ENCODE data around the gene ACSL1. TPM values are rescaled to one million over a fixed set of nuclear protein-coding genes. Genes with fewer than 3 reads are reported as not detected.

The ACSL1 gene
- total RNA-seq, 1 donor from 2014 or later = 42.9 TPM

DNA sequence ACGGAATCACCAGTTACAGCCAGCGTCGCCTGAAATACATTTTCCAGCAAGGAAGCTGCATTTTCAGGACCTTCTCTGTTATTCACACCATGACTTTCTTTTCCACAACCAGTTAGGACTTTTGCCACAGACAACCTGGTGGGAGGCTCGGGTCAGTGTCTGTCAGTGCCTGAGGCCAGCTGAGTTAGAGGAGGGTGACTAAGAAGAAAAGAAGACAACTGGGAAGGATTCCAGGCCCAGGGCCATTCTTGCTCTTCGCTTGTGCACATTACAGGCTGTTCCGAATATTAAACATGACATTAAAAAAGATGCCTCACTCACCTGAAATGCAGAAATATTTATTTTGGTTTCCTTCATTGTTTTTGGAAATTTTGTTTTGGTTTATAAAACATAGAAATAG is 70.5 kb downstream of the ACSL1 start:
- DNase-seq (ENCODE audit: low read depth) = no peak
- no peaks in the 10 kb centered on the region for H3K27me3 ChIP-seq (ENCODE audit: control insufficient read depth, insufficient read depth, low read length)
- TF ChIP-seq, protein P1, sequence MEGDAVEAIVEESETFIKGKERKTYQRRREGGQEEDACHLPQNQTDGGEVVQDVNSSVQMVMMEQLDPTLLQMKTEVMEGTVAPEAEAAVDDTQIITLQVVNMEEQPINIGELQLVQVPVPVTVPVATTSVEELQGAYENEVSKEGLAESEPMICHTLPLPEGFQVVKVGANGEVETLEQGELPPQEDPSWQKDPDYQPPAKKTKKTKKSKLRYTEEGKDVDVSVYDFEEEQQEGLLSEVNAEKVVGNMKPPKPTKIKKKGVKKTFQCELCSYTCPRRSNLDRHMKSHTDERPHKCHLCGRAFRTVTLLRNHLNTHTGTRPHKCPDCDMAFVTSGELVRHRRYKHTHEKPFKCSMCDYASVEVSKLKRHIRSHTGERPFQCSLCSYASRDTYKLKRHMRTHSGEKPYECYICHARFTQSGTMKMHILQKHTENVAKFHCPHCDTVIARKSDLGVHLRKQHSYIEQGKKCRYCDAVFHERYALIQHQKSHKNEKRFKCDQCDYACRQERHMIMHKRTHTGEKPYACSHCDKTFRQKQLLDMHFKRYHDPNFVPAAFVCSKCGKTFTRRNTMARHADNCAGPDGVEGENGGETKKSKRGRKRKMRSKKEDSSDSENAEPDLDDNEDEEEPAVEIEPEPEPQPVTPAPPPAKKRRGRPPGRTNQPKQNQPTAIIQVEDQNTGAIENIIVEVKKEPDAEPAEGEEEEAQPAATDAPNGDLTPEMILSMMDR (IDR thresholded peaks at IDR 0.05; ENCODE audit: insufficient read depth, low read length, poor library complexity, severe bottlenecking) = no peak
- H3K36me3 ChIP-seq (ENCODE audit: control insufficient read depth, insufficient read depth, low read length) = no peaks in the 10 kb centered on the region
- no peak overlapping the region for H3K4me3 ChIP-seq (ENCODE audit: low read depth, low read length)

DNA sequence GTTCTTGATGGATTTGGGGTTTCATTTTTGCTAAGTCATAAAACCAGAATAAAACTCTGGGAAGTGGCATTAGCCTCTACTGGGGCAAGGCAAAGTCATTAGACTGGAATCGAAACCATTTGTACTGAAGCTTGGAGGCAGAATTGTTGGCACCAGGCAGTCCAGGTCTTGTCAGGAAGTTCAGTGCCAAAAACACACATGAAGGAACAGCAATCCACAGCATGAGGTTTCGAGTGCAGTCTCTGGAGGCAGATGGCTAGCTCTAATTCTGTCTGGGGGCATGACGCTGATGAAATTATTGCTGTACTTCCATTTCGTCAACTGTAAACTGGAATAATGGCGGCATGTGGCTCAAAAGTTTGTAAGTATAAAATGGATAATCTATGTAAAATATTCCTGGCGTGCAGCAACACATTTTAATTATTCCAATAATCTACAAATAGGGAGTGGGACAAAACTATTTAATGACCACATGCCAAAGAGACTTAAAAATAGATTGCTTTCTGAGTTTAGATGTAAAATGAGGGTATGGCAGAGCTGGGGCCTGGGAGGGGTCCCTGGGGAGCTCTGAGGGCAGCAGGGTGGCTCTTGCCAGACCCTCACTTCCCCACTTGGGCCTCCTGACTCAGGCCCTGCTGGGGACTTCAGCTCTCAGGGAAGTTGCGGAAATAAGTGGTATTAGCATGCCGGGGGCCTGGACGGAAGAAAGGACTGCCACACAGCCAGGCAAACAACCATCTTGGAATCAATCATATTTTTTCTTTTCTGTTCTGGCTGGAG is 73.1 kb downstream of the ACSL1 start:
- TF ChIP-seq, protein P1 (IDR thresholded peaks at IDR 0.05; ENCODE audit: insufficient read depth, low read length, poor library complexity, severe bottlenecking) = no peak
- Histone ChIP-seq H3K4me3 (ENCODE audit: low read depth, low read length) (no peak overlapping the region), H3K36me3 (ENCODE audit: control insufficient read depth, insufficient read depth, low read length) (no peaks in the 10 kb centered on the region), H3K27me3 (ENCODE audit: control insufficient read depth, insufficient read depth, low read length) (no peaks in the 10 kb centered on the region)
- no peak for DNase-seq (ENCODE audit: low read depth)

DNA sequence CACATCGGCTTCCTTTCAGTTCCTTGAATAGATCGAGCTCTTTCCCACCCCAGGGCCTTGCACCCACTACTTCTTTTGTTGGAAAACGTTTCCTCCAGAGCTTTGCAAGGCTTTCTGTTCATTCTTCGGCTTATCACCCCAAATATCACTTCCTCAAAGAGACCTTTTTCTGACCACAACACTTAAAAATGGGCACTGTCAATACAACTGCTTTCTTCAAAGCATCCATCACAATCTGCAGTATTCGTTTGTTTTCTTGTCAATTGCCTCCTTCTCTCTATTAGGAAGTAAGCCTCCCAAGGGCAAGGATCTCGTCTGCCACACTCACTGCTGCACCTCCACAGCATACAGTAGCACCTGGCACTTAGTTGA is 74.2 kb downstream of the ACSL1 start:
- no peaks in the 10 kb centered on the region for H3K27me3 ChIP-seq (ENCODE audit: control insufficient read depth, insufficient read depth, low read length)
- no peak overlapping the region for H3K4me3 ChIP-seq (ENCODE audit: low read depth, low read length)
- DNase-seq (ENCODE audit: low read depth) = no peak
- no peaks in the 10 kb centered on the region for H3K36me3 ChIP-seq (ENCODE audit: control insufficient read depth, insufficient read depth, low read length)
- TF ChIP-seq, protein P1 (IDR thresholded peaks at IDR 0.05; ENCODE audit: insufficient read depth, low read length, poor library complexity, severe bottlenecking) = no peak

DNA sequence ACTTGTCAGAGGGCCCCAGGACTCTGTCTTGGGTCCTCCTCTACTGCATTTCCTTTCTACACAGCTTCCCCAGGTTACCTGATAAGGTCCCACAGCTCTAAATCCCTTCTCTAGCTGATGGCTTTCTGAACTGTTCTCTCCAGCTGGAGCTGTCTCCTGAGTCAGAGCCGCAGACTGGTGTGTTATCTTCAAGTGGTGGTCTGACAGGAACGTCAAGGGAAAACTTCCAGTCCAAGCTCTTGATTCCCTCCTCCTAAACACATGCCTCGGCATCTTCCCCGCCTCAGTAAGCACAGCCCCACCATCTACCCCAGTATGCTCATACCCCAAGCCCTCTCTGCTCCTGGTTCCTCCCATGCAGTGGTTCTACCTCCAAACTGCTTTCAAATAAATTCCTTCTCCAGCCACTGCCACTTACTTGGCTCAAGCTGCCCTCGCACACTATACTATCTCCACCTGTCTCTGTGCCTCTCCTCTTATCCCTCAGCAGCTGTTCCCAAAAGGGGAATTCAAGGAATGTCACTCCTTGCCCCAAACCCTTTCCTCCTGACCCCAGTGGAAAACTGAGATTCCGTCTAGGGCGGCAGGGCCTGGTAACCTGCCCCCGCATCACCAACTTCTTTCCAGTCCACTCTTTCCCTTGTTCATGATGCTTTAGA is 74.7 kb downstream of the ACSL1 start:
- TF ChIP-seq, protein P1 (IDR thresholded peaks at IDR 0.05; ENCODE audit: insufficient read depth, low read length, poor library complexity, severe bottlenecking) = no peak
- no peak for DNase-seq (ENCODE audit: low read depth)
- no peak overlapping the region for H3K4me3 ChIP-seq (ENCODE audit: low read depth, low read length)
- no peaks in the 10 kb centered on the region for H3K36me3 ChIP-seq (ENCODE audit: control insufficient read depth, insufficient read depth, low read length)
- H3K27me3 ChIP-seq (ENCODE audit: control insufficient read depth, insufficient read depth, low read length) = no peaks in the 10 kb centered on the region

DNA sequence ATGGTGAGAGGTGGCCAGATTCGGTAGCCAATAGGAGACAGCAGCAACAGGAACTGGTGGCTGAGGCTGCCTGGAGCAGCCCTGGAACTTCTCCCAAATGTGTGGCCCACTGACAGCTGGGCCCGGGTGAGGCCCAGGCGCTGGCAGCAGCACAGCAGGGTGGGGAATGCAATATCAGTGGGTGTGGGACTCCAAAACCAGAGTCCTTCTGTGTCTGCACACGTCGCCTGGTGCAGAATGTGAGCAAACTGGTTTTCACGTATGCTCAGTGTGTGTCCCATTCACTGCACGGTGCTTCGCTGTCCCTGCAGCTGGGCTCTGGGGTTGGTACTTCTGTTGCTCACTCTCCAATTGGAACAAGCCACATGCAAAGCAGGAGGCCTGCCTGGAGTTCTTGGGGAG is 77.5 kb downstream of the ACSL1 start:
- Histone ChIP-seq H3K27me3 (ENCODE audit: control insufficient read depth, insufficient read depth, low read length) (no peaks in the 10 kb centered on the region), H3K4me3 (ENCODE audit: low read depth, low read length) (no peak overlapping the region), H3K36me3 (ENCODE audit: control insufficient read depth, insufficient read depth, low read length) (no peaks in the 10 kb centered on the region)
- DNase-seq (ENCODE audit: low read depth) = no peak
- TF ChIP-seq, protein P1 (IDR thresholded peaks at IDR 0.05; ENCODE audit: insufficient read depth, low read length, poor library complexity, severe bottlenecking) = no peak

Measured in kidney epithelial cell (primary cell).